RPMI7951 (cell line): Measurements from ENCODE around the gene KDM2B. TPM values are rescaled to one million over a fixed set of nuclear protein-coding genes. Genes with fewer than 3 reads are reported as not detected.
A peak's percentile ranks its signal among the peaks of the same experiment; 100 is the strongest.
"Not testable (repeated sequence)": the region's sequence is repeated elsewhere in the genome, so short reads cannot be mapped to it uniquely, and the experiment has no call there.

ENCODE experiments used
- DNase-seq: peaks from one replicate; pipeline ENCODE4 v3.0.0-alpha.2; 2012; ENCODE audit warnings: low read depth
- total RNA-seq: library from RNA; depleted of rRNA; stranded (reverse); fragments of >200 nt; shearing (Covaris generic); gene quantifications from 2 replicates; pipeline ENCODE4 v1.2.3, GENCODE V29; 2014

The KDM2B gene
- total RNA-seq, 1 experiment from 2014 or later = 20.1 TPM

DNA sequence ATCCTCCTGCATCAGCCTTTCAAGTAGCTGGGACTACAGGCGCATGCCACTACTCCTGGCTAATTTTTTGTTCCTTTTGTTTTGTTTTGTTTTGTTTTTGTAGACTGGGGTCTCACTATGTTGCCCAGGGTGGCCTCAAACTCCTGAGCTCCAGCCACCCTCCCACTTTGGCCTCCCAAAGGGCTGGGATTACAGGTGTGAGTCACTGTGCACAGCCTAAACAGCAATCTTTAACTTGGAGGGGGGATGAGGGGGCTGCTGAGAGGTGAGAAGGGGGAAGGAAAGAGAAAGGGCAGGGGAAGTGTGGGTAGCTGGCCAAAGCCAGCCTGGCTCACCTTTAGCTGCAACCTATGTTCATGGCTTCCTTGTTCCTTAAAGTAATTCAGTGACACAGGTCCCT is 77.4 kb downstream of the KDM2B start:
- DNase-seq = no peak

DNA sequence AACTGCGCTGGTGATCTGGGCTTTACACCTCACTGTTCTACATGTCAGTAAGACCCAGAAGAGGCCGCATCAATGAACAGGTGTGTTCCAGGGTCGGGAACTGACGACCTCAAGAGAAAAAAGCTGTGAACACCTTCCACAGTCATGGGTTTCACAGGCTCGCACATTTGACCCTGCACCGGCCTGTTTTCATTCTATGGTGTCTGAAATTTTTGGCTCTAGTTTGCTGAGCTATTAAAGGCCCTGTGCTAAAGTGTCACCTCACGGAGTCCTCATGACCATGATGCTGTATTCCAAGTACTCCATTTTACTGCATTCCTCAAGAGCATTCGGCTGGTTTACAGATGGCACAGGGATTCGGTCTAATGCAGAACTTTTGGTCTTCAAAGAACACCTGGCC is 78.9 kb downstream of the KDM2B start:
- no peak for DNase-seq

DNA sequence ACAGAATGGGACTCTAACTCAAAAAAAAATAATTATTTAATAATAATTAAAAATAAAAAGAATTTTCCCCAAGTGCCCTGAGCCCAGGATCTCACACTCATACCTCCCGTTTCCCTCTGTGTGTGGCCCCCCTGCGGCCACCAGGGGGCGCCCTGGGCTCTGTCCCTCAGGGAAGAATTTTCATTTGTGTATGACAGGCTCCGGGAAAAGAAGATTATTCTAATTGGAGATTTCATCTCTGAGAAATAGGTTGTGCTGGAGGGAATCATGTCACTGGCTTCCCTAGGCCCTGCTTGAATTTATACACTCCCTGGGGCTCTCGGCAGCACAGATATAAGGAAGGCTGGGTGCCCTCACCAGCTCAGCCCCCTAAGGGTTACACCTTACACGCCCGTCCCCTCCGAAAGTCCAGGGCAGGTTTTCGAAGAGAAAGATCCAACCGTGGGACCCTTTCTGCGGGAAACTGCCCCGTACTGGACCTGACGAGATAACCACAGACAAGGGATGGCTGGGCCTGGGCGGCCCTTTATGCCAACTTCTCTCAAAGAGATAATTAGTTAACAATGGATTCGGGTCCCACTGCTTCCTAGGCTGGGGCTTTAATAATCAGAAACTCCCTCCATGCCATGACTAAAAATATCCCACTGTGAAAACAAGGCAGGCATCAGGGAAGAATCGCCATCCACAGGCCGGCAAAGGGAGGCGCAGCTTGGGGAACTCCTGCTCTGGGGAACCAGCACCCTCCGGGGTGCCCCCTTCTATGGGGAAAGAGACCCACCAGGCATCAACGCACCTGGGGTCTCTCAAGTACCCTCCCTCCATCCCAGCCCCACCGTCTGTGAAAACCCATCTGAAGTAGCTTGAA is 80.7 kb downstream of the KDM2B start:
- peak; percentile 55 for DNase-seq

DNA sequence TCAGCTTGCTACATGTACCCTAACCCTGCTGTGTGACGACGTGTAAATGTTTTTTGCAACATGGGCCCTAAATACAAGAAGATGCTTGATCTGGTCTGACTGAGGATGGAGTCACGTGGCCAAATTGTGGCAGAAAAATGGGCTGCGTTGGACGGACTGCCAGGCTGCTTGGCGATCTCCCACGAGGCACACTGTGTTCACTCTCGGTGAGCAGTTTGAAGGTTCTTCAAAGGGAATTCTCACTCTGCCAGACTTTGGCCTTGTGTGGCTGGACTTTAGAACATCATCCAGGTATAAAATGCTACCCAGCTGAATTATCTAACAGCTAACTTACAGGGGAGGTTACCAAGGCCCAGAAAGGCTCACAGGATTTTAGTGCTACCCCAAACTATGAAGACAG is 85.1 kb downstream of the KDM2B start:
- no peak for DNase-seq

DNA sequence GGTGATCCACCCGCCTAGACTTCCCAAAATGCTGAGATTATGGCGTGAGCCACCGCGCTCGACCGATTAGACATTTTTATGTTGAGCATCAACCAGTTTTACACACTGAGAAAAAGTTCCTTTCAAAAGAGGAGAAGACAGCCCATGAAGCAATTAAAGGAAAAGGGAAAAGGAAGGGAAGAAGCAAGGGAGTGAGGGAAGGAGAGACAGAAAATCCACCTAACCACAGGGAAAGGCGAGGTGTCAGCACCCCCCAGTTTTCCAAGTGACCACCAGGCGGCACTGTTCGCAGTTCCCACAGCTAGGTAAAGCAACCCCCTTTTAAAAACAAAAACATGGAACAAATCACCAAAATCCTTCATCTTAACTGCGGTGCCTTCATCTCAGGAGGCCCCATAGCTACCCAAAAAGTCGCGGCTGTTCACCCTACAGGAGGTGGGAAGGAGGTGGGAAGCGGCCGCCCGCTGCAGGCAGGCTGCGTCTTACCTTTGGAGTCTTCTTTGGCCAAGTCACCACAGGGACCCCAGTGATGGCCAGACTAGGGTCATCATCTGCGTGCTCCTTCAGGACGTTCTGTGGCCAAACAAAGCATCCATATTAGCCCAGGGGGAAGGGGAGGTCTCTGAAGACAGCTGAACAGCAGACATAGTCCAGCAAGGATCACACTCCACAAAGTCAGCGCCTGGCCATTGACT is 86.6 kb downstream of the KDM2B start:
- DNase-seq = peak; percentile 18

DNA sequence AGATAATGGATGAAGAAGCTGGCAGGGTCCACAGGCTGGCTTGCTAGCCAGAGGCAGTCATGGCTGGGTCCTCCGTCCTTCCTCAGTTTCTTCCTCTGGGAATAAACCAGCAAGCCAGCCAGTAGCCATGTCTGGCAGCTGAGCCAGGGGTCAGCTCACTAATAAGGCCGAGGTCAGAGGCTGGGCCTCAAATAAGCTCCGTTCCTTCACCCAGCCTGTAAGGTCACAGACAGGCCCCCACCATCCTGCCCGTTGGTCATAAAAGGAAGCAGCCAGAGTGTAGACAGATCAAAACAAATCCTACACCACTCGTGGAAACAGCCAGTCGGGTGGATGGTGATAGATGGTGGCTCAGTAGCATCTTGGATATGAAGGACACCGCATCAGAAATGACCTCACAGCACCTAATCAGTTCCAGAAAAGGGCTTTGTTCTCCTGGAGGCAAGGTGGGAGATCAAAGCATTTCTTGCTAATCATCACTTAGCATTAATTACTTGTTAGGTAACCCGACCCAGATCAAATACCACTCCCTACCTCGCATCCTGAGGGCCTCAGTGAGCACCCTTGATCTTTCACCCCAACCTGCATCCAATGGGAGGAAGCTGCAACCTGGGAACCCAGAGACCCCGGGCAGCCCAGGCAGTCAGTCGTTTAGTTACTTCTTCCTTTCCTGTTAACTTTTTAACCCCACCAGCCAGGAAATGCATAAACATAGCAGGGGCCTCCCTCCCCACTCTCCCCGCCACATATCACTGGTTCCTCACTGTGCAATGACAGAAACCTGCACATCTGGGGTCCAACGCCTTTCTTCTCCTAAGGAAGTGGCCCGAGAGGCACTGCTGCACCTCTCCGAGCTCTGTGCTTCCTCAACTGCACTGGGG is 90.2 kb downstream of the KDM2B start:
- no peak for DNase-seq

DNA sequence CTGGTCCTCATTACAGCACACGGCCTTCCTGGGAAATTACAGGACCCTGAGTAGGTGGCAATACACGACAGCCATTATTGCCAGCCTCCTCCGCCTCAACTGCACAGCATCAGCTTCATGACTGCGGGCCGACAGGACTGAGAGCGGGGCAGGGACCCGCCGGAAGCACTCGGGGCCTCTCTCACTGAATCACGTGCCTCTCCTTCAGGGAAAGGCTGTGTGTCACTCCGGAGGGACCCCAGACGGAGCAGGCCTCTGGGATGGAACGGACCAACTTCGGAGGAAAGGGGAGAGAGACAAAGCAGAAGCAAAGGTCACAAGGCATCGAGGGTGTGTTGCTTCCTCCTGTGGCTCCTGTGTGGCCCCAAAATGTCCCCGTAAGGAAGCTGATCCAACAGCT is 90.9 kb downstream of the KDM2B start:
- no peak for DNase-seq

DNA sequence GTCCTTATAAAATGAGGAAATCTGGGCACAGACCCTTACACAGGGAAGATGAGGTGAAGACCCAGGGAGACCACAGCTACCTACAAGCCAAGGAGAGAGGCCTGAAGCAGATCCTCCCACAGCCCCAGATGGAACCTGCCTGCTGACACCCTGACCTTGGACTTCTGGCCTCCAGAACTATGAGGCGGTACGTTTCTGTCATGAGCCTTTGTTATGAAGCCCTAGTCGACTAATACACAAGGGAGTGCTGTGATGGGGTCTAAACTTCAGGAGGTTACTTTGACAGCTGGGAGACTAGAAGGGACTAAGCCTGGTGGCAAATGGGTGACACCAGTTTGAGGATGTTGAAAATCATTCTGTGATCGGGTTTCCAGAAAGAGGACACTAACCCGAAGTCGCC is 95.9 kb downstream of the KDM2B start:
- no peak for DNase-seq

DNA sequence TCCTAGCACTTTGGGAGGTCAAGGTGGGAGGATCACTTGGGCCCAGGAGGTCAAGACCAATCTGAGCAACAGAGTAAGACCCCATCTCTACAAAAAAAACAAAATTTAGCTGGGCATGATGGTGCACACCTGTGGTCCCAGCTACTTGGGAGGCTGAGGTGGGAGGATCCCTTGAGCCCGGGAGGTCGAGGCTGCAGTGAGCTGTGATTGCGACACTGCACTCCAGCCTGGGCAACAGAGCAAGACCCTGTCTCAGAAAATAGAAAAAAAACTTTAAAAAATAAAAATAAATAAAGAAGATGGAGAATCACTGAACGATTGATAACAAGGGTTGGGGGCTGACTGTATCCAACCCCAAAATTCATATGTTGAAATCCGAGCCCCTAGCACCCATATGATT is 96.3 kb downstream of the KDM2B start:
- not testable (repeated sequence) for DNase-seq

DNA sequence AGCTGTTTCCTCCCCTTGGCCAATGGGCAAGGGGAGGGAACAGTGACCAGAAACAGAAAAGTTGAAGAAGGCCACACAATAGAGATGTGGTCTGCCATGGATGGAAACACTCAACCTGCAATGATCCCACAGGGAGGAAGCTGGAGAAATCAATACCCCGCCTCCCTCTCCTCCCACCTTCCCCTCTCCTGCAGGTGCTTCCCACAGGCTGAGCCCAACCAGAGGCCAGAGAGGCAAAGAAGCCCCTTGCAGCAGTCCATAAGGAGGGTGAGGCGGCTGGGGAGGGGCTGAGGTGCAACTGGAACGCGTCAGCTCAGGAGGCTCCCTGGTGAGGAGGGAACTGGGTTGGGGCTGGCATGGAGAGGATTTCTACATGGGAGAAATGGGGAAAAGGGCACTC is 96.9 kb downstream of the KDM2B start:
- DNase-seq = no peak

DNA sequence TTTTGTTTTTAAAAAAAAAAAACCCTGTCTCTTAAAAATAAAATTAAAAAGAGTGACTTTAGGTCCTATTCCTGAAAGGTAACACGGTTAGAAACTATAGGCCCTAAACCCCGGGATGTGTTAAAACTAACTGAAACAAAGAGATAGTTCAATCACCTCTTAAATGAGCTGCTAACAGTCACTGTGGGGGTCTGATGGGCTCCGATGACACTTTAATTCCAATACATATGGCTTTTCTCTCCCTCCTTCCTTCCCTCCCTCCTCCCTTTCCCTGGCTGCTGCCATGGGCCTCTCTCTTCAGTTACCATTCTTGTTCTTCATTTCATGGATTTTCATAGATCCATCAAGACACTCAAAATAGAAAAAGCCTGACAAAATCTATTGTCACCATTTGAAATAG is 104.3 kb downstream of the KDM2B start:
- DNase-seq = no peak

DNA sequence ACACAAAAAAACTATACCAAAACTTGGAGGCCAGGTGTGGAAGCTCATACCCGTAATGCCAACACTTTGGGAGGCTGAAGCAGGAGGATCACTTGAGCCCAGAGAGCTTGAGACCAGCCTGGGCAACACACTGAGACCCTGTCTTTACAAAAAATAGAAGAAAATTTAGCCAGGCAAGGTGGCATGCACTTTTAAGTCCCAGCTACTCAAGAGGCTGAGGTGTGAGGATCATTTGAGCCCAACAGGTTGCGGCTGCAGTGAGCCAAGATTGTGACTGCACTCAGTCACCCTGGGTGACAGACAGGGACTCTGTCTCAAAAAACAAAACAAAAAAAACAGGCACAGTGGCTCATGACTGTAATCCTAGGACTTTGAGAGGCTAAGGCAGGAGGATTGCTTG is 105.5 kb downstream of the KDM2B start:
- no peak for DNase-seq

DNA sequence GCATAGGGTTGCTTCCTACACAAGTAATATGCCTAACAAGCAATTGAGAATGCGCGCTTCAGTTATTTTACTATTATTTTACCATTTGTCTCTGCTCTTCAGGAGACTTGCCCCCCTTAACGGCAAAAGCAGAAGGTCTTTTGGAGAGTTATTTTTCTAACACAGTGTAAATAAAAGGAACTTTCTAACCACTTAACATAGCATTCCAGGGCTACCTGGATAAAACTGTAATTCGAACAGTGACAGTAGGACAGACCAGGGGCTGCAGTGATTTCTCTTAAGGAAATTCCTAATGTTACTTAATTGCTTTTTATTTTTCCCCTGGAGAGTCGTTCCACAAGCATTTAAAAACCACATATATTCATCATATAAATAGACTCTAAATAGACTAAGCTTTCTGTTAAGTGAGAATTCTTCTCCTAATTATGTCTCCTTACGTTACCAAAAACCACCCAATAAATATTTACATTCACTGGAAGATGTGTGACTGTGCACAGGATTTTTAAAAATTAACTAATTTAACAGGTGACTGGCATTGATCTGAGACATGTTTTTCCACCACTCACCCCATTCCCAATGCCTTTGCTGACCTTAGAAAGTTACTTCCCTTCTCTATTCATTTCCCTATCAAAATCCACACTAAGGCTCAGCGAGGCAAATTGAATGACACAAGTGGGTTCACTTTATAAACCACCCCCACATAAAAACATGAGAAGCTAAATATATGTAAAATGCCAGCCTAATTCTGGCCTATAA is 108.5 kb downstream of the KDM2B start:
- no peak for DNase-seq

DNA sequence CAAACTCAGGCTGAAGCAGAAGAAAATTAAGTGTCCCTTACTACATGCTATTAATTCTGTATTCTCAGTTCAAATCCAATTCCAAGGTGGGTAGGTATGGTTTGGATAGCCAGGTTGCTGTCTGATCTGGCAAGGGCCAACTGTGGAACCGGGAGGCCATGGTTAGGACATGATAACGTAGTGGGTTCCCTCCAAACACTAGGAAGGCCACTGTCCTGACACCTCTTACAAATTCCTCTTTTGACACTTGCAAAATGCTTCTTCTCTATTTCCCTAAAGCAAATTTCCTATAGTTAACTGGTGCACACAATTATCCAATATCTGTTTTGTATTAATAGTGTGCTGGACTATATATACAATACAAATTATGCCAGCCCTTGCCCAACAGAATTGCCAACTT is 110.1 kb downstream of the KDM2B start:
- no peak for DNase-seq

DNA sequence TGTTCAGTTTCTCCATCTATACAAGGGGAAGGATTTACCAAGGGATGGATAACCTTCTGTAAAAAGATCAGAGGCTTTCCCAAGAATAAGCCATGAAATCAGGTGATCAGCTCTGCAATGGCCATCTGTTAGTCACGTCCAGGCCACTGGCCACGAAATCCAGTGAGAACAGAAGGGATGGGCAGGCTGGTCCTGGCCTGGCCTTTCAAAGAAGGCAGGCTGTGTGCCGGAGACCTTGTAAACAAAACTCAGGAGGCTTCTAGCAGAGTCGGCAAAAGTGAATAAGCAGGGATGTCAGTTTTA is 112.4 kb downstream of the KDM2B start:
- peak; percentile 15 for DNase-seq

DNA sequence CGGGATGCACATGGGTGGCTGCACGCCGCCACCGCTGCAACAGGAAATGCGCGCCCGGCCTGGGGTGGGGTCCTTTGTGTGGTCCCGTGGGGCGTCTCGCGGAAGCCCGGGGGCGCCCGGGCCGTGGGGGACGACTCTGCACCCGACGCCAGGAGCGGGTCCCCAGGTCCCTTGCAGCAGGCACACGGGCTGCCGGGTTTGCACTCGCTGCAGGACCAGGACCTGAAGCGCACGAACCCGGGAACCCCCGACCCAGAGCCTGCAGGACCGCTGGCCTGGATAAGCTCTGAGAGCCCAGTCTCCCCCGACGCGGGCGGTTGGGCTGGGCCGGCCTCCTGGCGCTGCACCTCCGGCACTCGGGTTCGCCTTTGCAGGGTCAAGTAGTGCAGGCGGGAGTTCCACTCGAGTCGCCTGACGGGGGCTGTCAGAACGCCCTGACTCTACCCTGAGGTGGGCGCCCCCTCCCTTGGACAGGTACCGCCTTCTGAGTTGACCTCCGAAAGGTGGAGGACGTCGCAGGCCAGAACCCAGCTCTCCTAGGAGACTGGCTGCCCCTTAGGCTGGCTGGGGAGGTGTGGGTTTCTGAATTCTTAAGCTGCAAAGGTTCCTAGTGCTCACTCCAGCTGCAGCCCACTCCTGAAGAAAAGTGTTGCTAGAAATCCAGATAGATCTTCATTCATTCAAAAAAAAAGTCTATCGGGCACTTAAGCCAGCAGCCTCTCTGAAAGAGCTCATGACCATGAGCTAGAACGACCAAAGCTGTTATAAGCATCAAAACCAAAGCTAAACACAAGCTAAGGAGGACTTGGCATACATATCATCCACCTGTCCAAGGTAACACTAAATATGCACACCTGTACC is 113.0 kb downstream of the KDM2B start:
- DNase-seq = no peak

DNA sequence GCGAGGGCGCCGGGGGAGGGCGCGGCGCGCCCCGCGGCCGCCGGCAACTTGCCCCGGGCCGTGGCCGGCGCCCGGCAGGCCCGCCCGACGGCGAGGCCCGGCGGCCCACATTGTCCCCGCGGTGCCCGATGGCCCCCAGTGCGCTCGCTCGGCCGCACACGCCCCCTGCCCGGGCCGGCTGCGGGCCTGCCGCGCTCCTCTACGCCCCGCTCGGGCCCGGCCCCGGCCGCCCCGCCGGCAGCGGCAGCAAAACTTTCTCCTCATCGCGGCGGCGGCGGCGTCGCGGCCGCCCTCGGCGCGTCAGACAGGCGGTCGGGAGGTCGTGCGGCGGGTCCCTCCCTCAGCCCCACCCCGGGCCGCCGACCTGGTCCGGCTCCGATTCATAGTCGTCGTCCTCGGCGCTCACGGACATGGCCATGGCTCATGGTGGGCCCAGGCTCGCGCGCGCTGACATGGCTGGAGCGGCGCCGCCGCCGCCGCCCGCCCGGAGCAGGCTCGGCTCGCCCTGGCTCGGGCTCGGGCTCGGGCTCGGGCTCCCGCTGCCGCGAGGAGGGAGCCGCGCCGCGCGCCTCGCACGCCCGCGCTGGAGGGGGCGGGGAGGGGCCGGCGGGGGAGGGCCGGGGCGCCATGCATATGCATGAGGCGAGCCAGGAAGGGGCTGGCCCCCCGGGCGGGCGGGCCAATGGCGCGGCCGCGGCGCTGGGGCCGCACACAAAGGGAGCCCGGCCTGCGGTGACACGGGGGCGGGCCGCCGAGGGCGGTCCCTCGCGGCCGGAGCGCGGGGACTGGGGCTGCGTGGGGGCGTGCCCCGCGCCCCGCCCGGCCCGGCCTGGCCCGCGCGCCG is 113.8 kb downstream of the KDM2B start:
- peak; percentile 90 for DNase-seq

DNA sequence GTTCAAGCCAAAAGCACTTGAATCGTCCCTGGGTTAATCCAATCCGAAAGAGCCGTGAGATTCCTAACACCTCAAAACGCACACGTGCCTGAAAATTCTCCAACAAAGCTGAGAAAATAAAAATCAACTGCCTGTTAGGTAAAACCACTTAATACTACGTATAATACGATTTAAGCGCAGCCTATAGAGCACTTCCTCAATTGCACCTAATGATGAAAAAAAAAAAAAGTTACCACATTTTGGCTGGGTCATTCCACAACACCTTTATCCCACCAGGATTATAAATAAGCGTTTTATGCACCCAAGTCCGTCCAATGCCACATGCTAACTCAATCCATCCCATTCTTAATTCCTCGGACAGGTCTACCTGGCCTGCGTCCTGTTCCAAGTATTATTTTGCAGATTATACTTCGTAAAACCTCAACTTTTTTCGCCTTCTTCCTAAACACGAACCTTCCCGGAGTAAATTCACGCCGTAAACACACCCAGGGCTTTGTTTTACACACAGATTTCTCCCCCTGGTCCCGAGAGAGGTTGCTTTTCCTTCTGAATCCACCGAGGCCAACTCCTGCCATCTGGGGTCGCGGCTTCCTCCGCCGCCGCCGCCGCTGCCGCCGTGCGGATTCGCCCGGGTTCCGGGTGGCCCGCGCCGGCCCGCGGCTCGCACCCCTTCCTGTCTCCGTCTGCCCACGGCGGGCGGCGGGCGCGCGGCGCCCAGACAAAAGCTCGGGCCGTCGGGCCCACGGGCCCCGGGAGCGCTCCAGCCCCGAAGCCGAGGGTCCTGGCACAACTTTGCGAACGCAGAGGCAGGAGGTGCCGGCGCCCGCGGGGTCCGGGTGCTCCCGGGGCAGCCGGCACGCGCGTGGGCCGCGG is 114.7 kb downstream of the KDM2B start:
- peak; percentile 26 for DNase-seq

DNA sequence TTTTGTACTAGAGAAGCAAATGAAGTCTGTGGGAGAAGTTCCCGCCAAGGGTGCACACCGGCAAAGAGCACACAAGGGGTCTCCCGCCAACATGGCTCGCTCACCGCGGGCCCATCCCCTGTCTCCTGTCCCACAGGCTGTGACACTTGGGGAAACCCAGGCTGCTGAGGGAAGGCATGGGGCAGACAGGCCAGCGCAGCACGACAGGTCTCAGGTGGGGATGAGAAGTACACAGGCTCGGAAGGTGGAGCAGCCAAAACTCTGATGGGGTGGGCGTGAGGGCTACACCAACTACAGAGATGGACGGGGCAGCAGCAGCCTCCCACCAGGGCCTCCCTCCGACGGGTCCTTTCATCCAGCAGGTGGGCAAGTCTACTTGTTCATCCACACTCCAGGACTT is 116.5 kb downstream of the KDM2B start:
- no peak for DNase-seq
